ENCODE data around the gene NSUN6.

- TF ChIP-seq, protein P1, sequence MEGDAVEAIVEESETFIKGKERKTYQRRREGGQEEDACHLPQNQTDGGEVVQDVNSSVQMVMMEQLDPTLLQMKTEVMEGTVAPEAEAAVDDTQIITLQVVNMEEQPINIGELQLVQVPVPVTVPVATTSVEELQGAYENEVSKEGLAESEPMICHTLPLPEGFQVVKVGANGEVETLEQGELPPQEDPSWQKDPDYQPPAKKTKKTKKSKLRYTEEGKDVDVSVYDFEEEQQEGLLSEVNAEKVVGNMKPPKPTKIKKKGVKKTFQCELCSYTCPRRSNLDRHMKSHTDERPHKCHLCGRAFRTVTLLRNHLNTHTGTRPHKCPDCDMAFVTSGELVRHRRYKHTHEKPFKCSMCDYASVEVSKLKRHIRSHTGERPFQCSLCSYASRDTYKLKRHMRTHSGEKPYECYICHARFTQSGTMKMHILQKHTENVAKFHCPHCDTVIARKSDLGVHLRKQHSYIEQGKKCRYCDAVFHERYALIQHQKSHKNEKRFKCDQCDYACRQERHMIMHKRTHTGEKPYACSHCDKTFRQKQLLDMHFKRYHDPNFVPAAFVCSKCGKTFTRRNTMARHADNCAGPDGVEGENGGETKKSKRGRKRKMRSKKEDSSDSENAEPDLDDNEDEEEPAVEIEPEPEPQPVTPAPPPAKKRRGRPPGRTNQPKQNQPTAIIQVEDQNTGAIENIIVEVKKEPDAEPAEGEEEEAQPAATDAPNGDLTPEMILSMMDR (IDR thresholded peaks at IDR 0.05; ENCODE audit: borderline replicate concordance, extremely low read depth, low read length, poor library complexity, severe bottlenecking): no peak
- no peak for TF ChIP-seq EZH2 (IDR thresholded peaks at IDR 0.05; ENCODE audit: borderline replicate concordance, low read depth, low read length, severe bottlenecking)
Measured at GRCh38 chr10:18659819-18660535, 8.6 kb upstream of the NSUN6 start.

Data from DND-41 (cell line).